Tibial artery (tissue), 4 donors: ENCODE measurements around the gene RHNO1.

Experiments used
- DNase-seq, 2 donors: peaks; one replicate each; pipeline ENCODE4 v3.0.0-alpha.2; 2019
- H3K27ac ChIP-seq, 2 donors: fragments of 200-600 bp; sonication (generic) in 1 of 2; 1 replicate in 1 of 2; 2 replicates in 1 of 2; pipeline ENCODE4 v1.5.1; 2018 to 2019; ENCODE audit warnings: mild to moderate bottlenecking in 1 of 2
- H3K27me3 ChIP-seq, 2 donors: fragments of 200-600 bp; sonication (generic) in 1 of 2; one replicate each; pipeline versions ENCODE4 v1.5.1 to v1.6.0; 2016 to 2019
- H3K36me3 ChIP-seq, 3 donors: fragments of 200-600 bp; sonication (generic) in 2 of 3; one replicate each; pipeline ENCODE4 v1.5.1; 2016 to 2019; ENCODE audit warnings: mild to moderate bottlenecking in 2 of 3
- H3K4me1 ChIP-seq, 4 donors: fragments of 200-600 bp; sonication (generic) in 2 of 4; 1 replicate in 3 of 4; 2 replicates in 1 of 4; pipeline ENCODE4 v1.5.1; 2016 to 2019
- H3K4me3 ChIP-seq, 2 donors: fragments of 200-600 bp; sonication (generic) in 1 of 2; 1 replicate in 1 of 2; 2 replicates in 1 of 2; pipeline ENCODE4 v1.5.1; 2018 to 2019; ENCODE audit warnings: mild to moderate bottlenecking in 2 of 2
- H3K9me3 ChIP-seq, 3 donors: fragments of 200-600 bp; sonication (generic) in 1 of 3; one replicate each; pipeline ENCODE4 v1.5.1; 2016 to 2019
- CTCF ChIP-seq, 2 experiments: fragments of 200-600 bp in 1 of 2; fragments of 450-650 bp in 1 of 2; IDR thresholded peaks; one replicate each; pipeline ENCODE4 v1.5.1; 2017 to 2019; ENCODE audit warnings: antibody characterized with exemption in 2 of 2, mild to moderate bottlenecking in 1 of 2, moderate library complexity in 1 of 2
- intact Hi-C: fragments of 100-400 bp; cut with DNase I; formaldehyde crosslinking; loops from one replicate; pipeline ENCODE4 v1.15.0; 2023; ENCODE audit warnings: low total_unique reads

The RHNO1 gene

GRCh38 chr12:2937500-2937899 lies 60.5 kb downstream of the RHNO1 start:
- no peak overlapping the region for H3K27ac ChIP-seq
- H3K4me3 ChIP-seq, result no peak overlapping the region
- H3K27me3 ChIP-seq, result no peaks in the 10 kb centered on the region
- no peak for DNase-seq
- no peaks in the 10 kb centered on the region for H3K9me3 ChIP-seq
- H3K36me3 ChIP-seq, result peaks cover 52 to 90% (median 79%) of the 10 kb centered on the region in 3 donors
- intact Hi-C loops, result loop anchor here (10.0 kb wide), 1 partner anchor 53 kb away; no protein-coding TSS in a partner anchor
- TF ChIP-seq CTCF (IDR thresholded peaks at IDR 0.05), result no peak
- no peaks in the 10 kb centered on the region for H3K4me1 ChIP-seq
